GM21390 (cell line): ENCODE results near the gene DHX36.

ENCODE experiments used
- ATAC-seq: cut with Tn5 transposase; IDR thresholded peaks from one replicate; pipeline ENCODE4 v1.9.1; 2021; ENCODE audit not compliant: unreplicated experiment

The DHX36 gene

GRCh38 chr3:154285221-154285620 lies 39.1 kb downstream of the DHX36 start:
- no peak for ATAC-seq

- no peak for ATAC-seq
These were observed 44.1 kb downstream of the DHX36 start for GRCh38 chr3:154280161-154280560.

GRCh38 chr3:154275965-154276364 lies 48.3 kb downstream of the DHX36 start:
- ATAC-seq, result no peak

- no peak for ATAC-seq
These were observed 49.0 kb downstream of the DHX36 start for GRCh38 chr3:154275292-154275691.

- ATAC-seq, result no peak
These were observed 49.9 kb downstream of the DHX36 start for GRCh38 chr3:154274348-154274747.

GRCh38 chr3:154273381-154273780 lies 50.9 kb downstream of the DHX36 start:
- ATAC-seq, result no peak

- no peak for ATAC-seq
These were observed 69.8 kb downstream of the DHX36 start for GRCh38 chr3:154254527-154254926.

- ATAC-seq, result peak; percentile 94
These were observed 71.3 kb downstream of the DHX36 start for GRCh38 chr3:154252759-154253638.

GRCh38 chr3:154251610-154252009 lies 72.7 kb downstream of the DHX36 start:
- ATAC-seq, result no peak

- no peak for ATAC-seq
These were observed 74.0 kb downstream of the DHX36 start for GRCh38 chr3:154250291-154250690.

- ATAC-seq, result no peak
These were observed 76.4 kb downstream of the DHX36 start for GRCh38 chr3:154247806-154248415.

GRCh38 chr3:154244644-154245043 lies 79.6 kb downstream of the DHX36 start:
- ATAC-seq, result no peak

GRCh38 chr3:154243353-154243752 lies 80.9 kb downstream of the DHX36 start:
- no peak for ATAC-seq

GRCh38 chr3:154242766-154243165 lies 81.5 kb downstream of the DHX36 start:
- ATAC-seq, result no peak

- ATAC-seq, result no peak
These were observed 82.8 kb downstream of the DHX36 start for GRCh38 chr3:154241496-154241895.

- no peak for ATAC-seq
These were observed 84.1 kb downstream of the DHX36 start for GRCh38 chr3:154240235-154240634.

- no peak for ATAC-seq
These were observed 88.0 kb downstream of the DHX36 start for GRCh38 chr3:154236331-154236730.

- no peak for ATAC-seq
These were observed 89.0 kb downstream of the DHX36 start for GRCh38 chr3:154235330-154235729.

GRCh38 chr3:154229217-154229590 lies 95.1 kb downstream of the DHX36 start:
- ATAC-seq, result no peak

GRCh38 chr3:154228561-154229216 lies 95.6 kb downstream of the DHX36 start:
- no peak for ATAC-seq

GRCh38 chr3:154227531-154227930 lies 96.8 kb downstream of the DHX36 start:
- no peak for ATAC-seq

GRCh38 chr3:154225536-154225935 lies 98.8 kb downstream of the DHX36 start:
- no peak for ATAC-seq
